Lower leg skin (tissue), 4 donors: ENCODE data around the gene SERPINI1. TPM values are rescaled to one million over a fixed set of nuclear protein-coding genes. Genes with fewer than 3 reads are reported as not detected.

Experiments
- DNase-seq, 2 donors: peaks; one replicate each; pipeline ENCODE4 v3.0.0-alpha.2; 2019; ENCODE audit warnings: low spot score in 2 of 2
- H3K4me3 ChIP-seq: fragments of 200-600 bp; sonication (generic); 2 replicates; pipeline ENCODE4 v1.5.1; 2017; ENCODE audit warnings: mild to moderate bottlenecking, low read depth; ENCODE audit not compliant: poor library complexity, severe bottlenecking
- CTCF ChIP-seq, 3 donors: fragments of 450-650 bp; IDR thresholded peaks; one replicate each; pipeline ENCODE4 v1.5.1; 2016; ENCODE audit warnings: antibody characterized with exemption in 3 of 3, mild to moderate bottlenecking in 3 of 3, moderate library complexity in 2 of 3
- POLR2A ChIP-seq, 2 donors: fragments of 450-650 bp; IDR thresholded peaks; one replicate each; pipeline ENCODE4 v1.6.1; 2016 to 2017; ENCODE audit warnings: antibody characterized with exemption in 2 of 2, mild to moderate bottlenecking in 1 of 2, moderate library complexity in 1 of 2
- WGBS, 2 donors: methylation state at CpG; one replicate each; pipeline ENCODE4 v1.1.5; 2018; 5-methylcytosine and 5-hydroxymethylcytosine counted together
- intact Hi-C: fragments of 100-400 bp; cut with DNase I; formaldehyde crosslinking; loops from one replicate; pipeline ENCODE4 v1.15.0; 2023; ENCODE audit warnings: low total_unique reads
- total RNA-seq, 4 donors: library from RNA; depleted of rRNA; stranded (reverse); fragments of >200 nt; gene quantifications; one replicate each; pipeline ENCODE4 v1.1.0, GENCODE V29; 2016

SERPINI1 gene
- total RNA-seq, 4 donors from 2014 or later, result 0.42 to 6.2 (median 2.3) TPM

- intact Hi-C loops, result no loop called here
- no peak for DNase-seq
Measured at GRCh38 chr3:167729591-167729990, 5.9 kb upstream of the SERPINI1 start.

GRCh38 chr3:167731393-167731792, 4.1 kb upstream of the SERPINI1 start:
- no peak overlapping the region for H3K4me3 ChIP-seq
- TF ChIP-seq POLR2A (IDR thresholded peaks at IDR 0.05) (no peak), CTCF (IDR thresholded peaks at IDR 0.05) (no peak)
- intact Hi-C loops, result no loop called here
- no peak for DNase-seq
- 94 to 100% methylated on average over 2 of the region's 2 CpGs for WGBS, 2 donors

More at GRCh38 chr3:167729591-167729990, 5.9 kb upstream of the SERPINI1 start:
- no peak for TF ChIP-seq CTCF (IDR thresholded peaks at IDR 0.05)
- TF ChIP-seq POLR2A (IDR thresholded peaks at IDR 0.05), result no peak
- H3K4me3 ChIP-seq, result no peak overlapping the region
- WGBS, 2 donors, result 70 to 72% methylated on average over 2 of the region's 2 CpGs

- DNase-seq, result no peak
- intact Hi-C loops, result no loop called here
- TF ChIP-seq POLR2A (IDR thresholded peaks at IDR 0.05), result no peak
- TF ChIP-seq CTCF (IDR thresholded peaks at IDR 0.05), result no peak
- 55 to 56% methylated on average over 7 of the region's 7 CpGs for WGBS, 2 donors
- no peak overlapping the region for H3K4me3 ChIP-seq
Measured at GRCh38 chr3:167732313-167733065, 3.0 kb upstream of the SERPINI1 start.

GRCh38 chr3:167733961-167734497, 1.5 kb upstream of the SERPINI1 start:
- DNase-seq, result no peak
- H3K4me3 ChIP-seq, result peak overlapping the region; percentile 93
- WGBS, 2 donors, result 1 to 2% methylated on average over 12 of the region's 12 CpGs
- TF ChIP-seq CTCF (IDR thresholded peaks at IDR 0.05), result no peak
- TF ChIP-seq POLR2A (IDR thresholded peaks at IDR 0.05), result no peak
- intact Hi-C loops, result no loop called here

GRCh38 chr3:167734498-167735232, 856 bp upstream of the SERPINI1 start, which contains the start of gene PDCD10:
PDCD10 (minus strand) TSS chr3:167734892; CDS start chr3:167720157, 14,735 bp downstream.
- TF ChIP-seq POLR2A (IDR thresholded peaks at IDR 0.05) (no peak), CTCF (IDR thresholded peaks at IDR 0.05) (no peak)
- 0% methylated on average over 40 to 46 of the region's 49 CpGs for whole genome bisulfite sequencing, 2 donors
- DNase-seq, result peak; percentile 98 to 99
- H3K4me3 ChIP-seq, result peak within 1 kb of the TSS; percentile 93
- intact Hi-C loops, result no loop called here
